SK-MEL-5 (cell line): ENCODE results near the gene PLXNA2. TPM values are rescaled to one million over a fixed set of nuclear protein-coding genes. Genes with fewer than 3 reads are reported as not detected.

ENCODE experiments used
- DNase-seq: peaks from one replicate; pipeline ENCODE4 v3.0.0-alpha.2; 2016; ENCODE audit warnings: low read depth, low spot score
- in situ Hi-C: cut with HindIII; loops from 2 replicates; pipeline ENCODE4 v1.10.0; 2016; ENCODE audit warnings: low sequenced_read_pairs, high pct_unique_total_duplicates, low pct_unique_long_range_greater_than_20kb
- total RNA-seq: library from RNA; depleted of rRNA; stranded (reverse); fragments of >200 nt; shearing (Covaris generic); gene quantifications from 2 replicates; pipeline ENCODE4 v1.2.3, GENCODE V29; 2014

PLXNA2 gene
- total RNA-seq, 1 experiment from 2014 or later: 0.34 TPM

- no peak for DNase-seq
- in situ Hi-C loops: loop anchor here (25.0 kb wide), 1 partner anchor 237 kb away; no protein-coding TSS in a partner anchor
Measured at GRCh38 chr1:208248991-208249696, 5.0 kb upstream of the PLXNA2 start.

GRCh38 chr1:208248307-208248801 lies 4.2 kb upstream of the PLXNA2 start:
- in situ Hi-C loops: loop anchor here (25.0 kb wide), 1 partner anchor 236 kb away; no protein-coding TSS in a partner anchor
- DNase-seq: no peak

- DNase-seq: no peak
- in situ Hi-C loops: loop anchor here (25.0 kb wide), 1 partner anchor 235 kb away; no protein-coding TSS in a partner anchor
Measured at GRCh38 chr1:208247696-208248095, 3.5 kb upstream of the PLXNA2 start.

- DNase-seq: peak; percentile 94
- in situ Hi-C loops: loop anchor here (25.0 kb wide), 1 partner anchor 233 kb away; no protein-coding TSS in a partner anchor
Measured at GRCh38 chr1:208245185-208245705, 1.1 kb upstream of the PLXNA2 start.

GRCh38 chr1:208243527-208243966 lies 637 bp downstream of the PLXNA2 start:
- DNase-seq: no peak
- in situ Hi-C loops: loop anchor here (25.0 kb wide), 1 partner anchor 231 kb away; no protein-coding TSS in a partner anchor

GRCh38 chr1:208242941-208243526 lies 1.1 kb downstream of the PLXNA2 start:
- no peak for DNase-seq
- in situ Hi-C loops: loop anchor here (25.0 kb wide), 1 partner anchor 231 kb away; no protein-coding TSS in a partner anchor

GRCh38 chr1:208242146-208242545 lies 2.0 kb downstream of the PLXNA2 start:
- DNase-seq: no peak
- in situ Hi-C loops: loop anchor here (25.0 kb wide), 1 partner anchor 230 kb away; no protein-coding TSS in a partner anchor

GRCh38 chr1:208241512-208241911 lies 2.7 kb downstream of the PLXNA2 start:
- DNase-seq: no peak

GRCh38 chr1:208240662-208241355 lies 3.4 kb downstream of the PLXNA2 start:
- DNase-seq: no peak
- in situ Hi-C loops: loop anchor here (25.0 kb wide), 1 partner anchor 229 kb away; no protein-coding TSS in a partner anchor

More at GRCh38 chr1:208241512-208241911, 2.7 kb downstream of the PLXNA2 start:
- in situ Hi-C loops: loop anchor here (25.0 kb wide), 1 partner anchor 229 kb away; no protein-coding TSS in a partner anchor

- in situ Hi-C loops: loop anchor here (25.0 kb wide), 1 partner anchor 227 kb away; no protein-coding TSS in a partner anchor
- no peak for DNase-seq
Measured at GRCh38 chr1:208239473-208240381, 4.5 kb downstream of the PLXNA2 start.

GRCh38 chr1:208238710-208239472 lies 5.3 kb downstream of the PLXNA2 start:
- peak; percentile 71 for DNase-seq
- in situ Hi-C loops: loop anchor here (25.0 kb wide), 1 partner anchor 227 kb away; no protein-coding TSS in a partner anchor

GRCh38 chr1:208237241-208237640 lies 6.9 kb downstream of the PLXNA2 start:
- no peak for DNase-seq
- in situ Hi-C loops: loop anchor here (25.0 kb wide), 1 partner anchor 225 kb away; no protein-coding TSS in a partner anchor

- DNase-seq: no peak
- in situ Hi-C loops: loop anchor here (25.0 kb wide), 1 partner anchor 224 kb away; no protein-coding TSS in a partner anchor
Measured at GRCh38 chr1:208235982-208236761, 8.0 kb downstream of the PLXNA2 start.

GRCh38 chr1:208235356-208235981 lies 8.7 kb downstream of the PLXNA2 start:
- DNase-seq: no peak
- in situ Hi-C loops: loop anchor here (25.0 kb wide), 1 partner anchor 223 kb away; no protein-coding TSS in a partner anchor
